GM18505 (cell line): ENCODE measurements around the gene PTPN14.

Experiments
- ATAC-seq: cut with Tn5 transposase; IDR thresholded peaks from one replicate; pipeline ENCODE4 v1.9.1; 2021; ENCODE audit not compliant: unreplicated experiment
- POLR2A ChIP-seq: IDR thresholded peaks from 4 replicates; pipeline ENCODE4 v1.6.1; 2011; ENCODE audit warnings: borderline replicate concordance; ENCODE audit not compliant: insufficient read depth, insufficient read length; ENCODE audit errors: extremely low read depth

Gene PTPN14

DNA sequence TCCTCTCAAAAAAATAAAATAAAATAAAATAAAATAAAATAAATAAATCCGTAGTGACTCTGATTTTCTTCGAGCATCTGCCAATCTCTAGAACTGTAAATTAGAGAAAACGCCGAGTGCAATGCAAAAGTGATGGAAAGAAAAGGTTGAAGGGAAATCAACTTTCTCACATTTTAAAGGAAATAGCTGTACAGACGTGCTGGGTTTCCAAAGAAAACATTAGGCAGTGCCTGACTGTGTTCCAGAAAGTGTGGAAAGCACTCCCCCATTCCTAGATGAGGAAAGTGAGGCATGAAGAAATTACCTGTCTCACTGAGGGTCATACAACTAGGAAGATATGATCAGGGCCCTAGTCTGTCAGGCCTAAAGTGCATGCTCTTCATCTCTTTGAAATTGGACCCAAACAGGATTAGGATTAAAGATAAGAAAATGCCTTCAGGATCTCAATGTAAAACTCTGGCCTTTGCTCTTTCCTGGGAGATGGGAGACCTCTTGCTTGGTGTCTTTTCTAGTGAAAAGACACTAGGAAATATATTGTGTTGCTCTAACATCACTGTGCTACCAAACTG lies 1.8 kb upstream of the PTPN14 start:
- no peak for ATAC-seq
- TF ChIP-seq POLR2A = no peak

GRCh38 chr1:214552174-214552608 lies 789 bp upstream of the PTPN14 start:
- no peak for ATAC-seq

DNA sequence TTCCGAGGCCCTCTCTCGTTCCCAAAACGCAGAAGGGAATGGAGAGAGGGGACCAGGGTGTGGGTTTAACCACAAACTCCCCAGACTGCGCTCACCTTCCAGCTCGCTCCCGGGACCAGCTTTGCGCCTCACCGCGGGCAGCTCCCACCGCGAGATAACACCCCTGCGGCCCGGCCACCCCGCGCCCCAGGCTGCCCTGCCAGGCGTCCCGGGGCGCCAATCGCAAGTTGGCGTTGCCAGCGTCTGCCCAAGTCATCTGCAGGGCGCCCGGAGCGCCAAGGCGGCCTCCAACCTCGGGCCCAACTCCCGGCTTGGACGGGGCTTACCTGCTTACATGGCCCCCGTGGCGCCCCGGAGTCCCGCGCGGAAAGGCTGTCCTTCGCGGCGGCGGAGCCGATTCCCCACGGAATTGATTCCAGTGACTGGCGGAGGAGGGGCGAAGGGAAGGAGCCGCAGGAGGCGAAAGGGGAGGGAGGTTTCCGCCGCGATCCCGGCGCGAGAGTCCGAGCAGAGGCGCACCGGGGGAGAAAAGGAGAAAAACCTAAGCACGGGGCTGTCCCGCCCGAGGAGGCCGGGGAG lies 456 bp downstream of the PTPN14 start:
- no peak for TF ChIP-seq POLR2A
- peak; percentile 35 for ATAC-seq

More at GRCh38 chr1:214552174-214552608, 789 bp upstream of the PTPN14 start:
- no peak for TF ChIP-seq POLR2A

- no peak for ATAC-seq
- no peak for TF ChIP-seq POLR2A
Measured at GRCh38 chr1:214550013-214550856, 1.2 kb downstream of the PTPN14 start.

GRCh38 chr1:214549604-214550003 lies 1.8 kb downstream of the PTPN14 start:
- no peak for ATAC-seq
- TF ChIP-seq POLR2A = no peak

DNA sequence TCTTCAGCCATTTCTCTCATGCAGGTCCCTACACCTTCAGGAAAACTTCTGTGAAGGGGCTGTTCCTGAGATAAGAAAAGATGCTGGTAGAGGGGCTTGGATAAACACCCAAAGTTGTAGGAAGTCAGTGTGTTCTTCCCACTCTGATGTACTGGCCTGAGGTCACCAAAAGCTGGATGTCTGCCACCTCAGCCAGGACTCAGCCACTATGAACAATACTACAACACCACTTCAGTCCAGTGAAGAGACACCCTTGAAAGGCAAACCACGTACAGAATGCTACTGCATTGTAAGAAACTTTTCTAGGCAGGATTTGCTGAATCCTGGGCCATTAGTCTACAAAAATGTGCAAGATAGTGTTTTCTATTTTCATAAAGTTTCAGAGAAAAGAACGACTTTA lies 2.4 kb downstream of the PTPN14 start:
- no peak for ATAC-seq

GRCh38 chr1:214548271-214548670 lies 3.1 kb downstream of the PTPN14 start:
- ATAC-seq = no peak
- TF ChIP-seq POLR2A = no peak

More for the DNA sequence above, 2.4 kb downstream of the PTPN14 start:
- no peak for TF ChIP-seq POLR2A

GRCh38 chr1:214547747-214548146 lies 3.7 kb downstream of the PTPN14 start:
- no peak for TF ChIP-seq POLR2A
- ATAC-seq = no peak

- TF ChIP-seq POLR2A = no peak
- ATAC-seq = no peak
Measured at GRCh38 chr1:214546886-214547641, 4.3 kb downstream of the PTPN14 start.

- no peak for ATAC-seq
- TF ChIP-seq POLR2A = no peak
Measured at GRCh38 chr1:214546084-214546483, 5.3 kb downstream of the PTPN14 start.

DNA sequence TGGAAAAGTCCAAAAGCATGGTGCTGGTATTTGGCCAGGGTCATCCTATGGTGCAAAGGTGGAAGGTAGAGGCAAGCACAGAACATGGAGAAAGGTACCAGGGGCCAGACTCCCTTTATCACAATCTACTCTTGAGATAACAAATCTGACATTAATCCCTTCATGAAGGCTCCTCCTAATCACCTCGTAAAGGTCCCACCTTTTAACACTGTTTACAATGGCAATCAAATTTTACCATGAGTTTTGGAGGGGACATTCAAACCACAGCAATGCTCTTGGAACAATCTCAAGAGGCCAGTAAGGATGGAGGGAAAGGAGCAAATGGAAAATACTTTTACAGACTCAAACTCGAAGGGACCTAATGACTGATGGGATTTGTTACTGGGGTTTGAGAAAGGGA lies 6.1 kb downstream of the PTPN14 start:
- no peak for ATAC-seq

DNA sequence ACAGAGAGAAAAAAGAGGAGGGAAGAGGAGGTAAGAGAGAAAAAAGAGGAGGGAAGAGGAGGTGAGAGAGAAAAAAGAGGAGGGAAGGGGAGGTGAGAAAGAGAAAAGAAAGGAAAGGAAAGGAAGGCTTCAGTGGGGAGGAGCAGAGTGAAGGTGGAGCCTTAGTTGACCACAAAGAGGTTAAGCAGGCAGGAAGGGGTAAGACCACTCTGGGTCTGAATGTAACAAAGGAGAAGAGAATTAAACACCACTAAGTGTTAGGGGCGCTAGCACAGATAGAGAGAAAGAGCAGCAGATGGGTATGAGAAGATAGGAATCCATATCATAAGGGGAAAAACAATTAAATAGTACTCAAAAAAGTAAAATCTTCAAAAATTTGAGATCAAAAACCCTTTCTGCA lies 6.6 kb downstream of the PTPN14 start:
- no peak for TF ChIP-seq POLR2A

More for the DNA sequence above, 6.1 kb downstream of the PTPN14 start:
- no peak for TF ChIP-seq POLR2A

More for the DNA sequence above, 6.6 kb downstream of the PTPN14 start:
- ATAC-seq = no peak
